Limb (tissue), 2 donors: ENCODE data around the gene BCL11B.
A peak's percentile ranks its signal among the peaks of the same experiment; 100 is the strongest.

Experiments
- DNase-seq, 2 donors: peaks; one replicate each; pipeline ENCODE4 v3.0.0-alpha.2; 2016; ENCODE audit errors: extremely low spot score in 2 of 2

Gene BCL11B

DNA sequence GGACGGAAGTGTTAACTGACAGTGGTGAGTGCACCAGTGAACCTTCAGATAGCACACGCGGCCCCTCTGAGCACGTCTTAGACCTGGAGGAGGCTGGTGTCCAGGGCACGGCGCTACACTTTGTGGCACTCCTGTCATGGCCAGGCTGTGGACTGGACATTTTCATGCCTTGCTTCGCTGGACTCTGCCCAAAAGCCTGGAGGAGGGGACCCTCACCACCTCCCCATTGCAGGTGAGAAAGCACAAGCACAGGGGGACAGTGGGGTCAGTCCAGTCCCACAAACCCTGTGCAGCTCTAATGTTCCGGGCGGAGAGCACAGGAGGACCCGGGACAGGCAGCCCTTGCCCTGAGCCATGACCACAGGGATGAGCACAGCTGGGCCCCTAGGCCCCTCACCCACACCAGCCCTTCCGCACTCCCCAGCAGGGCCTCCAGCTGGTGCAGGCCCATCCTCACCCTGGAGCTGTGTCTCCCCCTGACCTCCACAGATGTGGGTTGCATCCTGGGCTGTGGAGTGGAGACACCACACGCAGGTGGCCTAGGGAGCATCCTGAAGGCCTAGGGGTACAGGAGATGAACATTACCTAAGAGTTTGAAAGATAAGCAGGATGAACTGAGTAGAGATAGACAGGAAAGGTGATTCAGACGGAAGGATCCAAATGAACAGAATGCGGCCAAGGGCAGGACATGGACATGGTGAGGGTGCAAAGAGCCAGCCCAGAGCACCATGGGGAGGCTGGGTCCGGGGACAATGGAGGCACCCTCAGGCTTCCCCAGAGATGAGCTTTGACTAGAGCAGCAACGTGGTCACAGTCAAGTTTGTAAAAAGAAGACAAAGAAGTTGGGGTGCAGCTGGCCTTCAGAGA, 132.8 kb downstream of the BCL11B start:
- peak in 1 of 2 donors; percentile 19 for DNase-seq

GRCh38 chr14:99137913-99138571, 134.0 kb downstream of the BCL11B start:
- peak in 1 of 2 donors; percentile 19 for DNase-seq

DNA sequence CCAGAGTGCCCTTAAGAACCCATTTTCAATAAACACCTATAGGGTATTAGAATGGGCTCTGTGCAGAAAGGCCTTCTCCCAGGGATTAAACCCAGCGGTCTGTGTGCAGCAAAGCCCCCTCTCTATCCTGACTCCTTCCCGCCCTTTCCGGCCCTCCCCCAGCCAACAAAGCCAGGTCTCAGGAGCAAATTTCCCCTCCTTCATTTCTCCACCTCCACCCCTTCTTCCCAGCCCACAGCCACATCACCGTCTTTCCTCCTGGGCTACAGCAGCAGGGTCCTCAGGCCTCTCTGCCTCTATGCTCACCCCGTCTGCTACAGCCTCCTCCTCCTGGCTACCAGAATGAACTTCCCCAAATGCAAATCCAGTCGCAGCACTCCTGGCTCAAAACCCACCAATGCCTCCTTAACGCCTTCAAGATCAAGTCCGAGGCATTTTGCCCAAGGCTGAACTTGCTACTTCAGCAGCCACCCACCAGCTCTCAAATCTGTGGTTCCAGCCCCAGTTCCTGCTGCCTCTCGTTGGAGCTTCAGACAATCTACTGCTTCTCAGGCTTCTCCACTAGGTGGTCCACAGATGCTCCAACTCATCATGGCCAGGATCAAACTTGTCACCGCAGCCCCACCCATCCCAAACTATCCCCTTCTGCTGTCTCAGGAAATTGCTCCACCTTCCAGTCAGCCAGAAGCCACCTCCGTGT, 134.8 kb downstream of the BCL11B start:
- DNase-seq: peak in 1 of 2 donors; percentile 22

DNA sequence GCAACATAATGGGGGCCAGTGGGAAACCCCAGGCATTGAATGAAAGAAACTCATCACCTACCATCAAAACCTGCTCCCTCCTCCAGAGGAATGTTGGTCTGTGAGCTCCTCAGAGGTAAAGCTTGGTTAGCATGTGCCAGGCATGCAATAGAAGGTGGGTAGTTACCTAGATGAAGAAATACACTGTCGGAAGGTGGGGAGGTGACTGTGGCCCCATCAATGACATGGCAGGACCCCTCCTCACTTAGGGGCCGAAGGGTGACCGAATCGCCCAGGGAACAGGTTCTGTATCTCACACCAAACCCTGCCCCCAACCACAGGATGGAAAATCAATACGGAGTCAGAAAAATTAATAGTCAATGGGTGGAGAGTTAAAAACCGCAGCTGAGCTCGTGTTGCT, 135.6 kb downstream of the BCL11B start:
- DNase-seq: no peak

GRCh38 chr14:99136047-99136400, 136.0 kb downstream of the BCL11B start:
- DNase-seq: peak in 1 of 2 donors; percentile 20

- peak in 1 of 2 donors; percentile 3 for DNase-seq
These were observed 137.4 kb downstream of the BCL11B start for GRCh38 chr14:99134516-99135046.

GRCh38 chr14:99133636-99134515, 138.1 kb downstream of the BCL11B start:
- peak in 1 of 2 donors; percentile 44 for DNase-seq

- peak in 1 of 2 donors; percentile 24 for DNase-seq
These were observed 139.0 kb downstream of the BCL11B start for GRCh38 chr14:99132821-99133635.

- DNase-seq: peak in 1 of 2 donors; percentile 22
These were observed 140.2 kb downstream of the BCL11B start for GRCh38 chr14:99131632-99132271.

DNA sequence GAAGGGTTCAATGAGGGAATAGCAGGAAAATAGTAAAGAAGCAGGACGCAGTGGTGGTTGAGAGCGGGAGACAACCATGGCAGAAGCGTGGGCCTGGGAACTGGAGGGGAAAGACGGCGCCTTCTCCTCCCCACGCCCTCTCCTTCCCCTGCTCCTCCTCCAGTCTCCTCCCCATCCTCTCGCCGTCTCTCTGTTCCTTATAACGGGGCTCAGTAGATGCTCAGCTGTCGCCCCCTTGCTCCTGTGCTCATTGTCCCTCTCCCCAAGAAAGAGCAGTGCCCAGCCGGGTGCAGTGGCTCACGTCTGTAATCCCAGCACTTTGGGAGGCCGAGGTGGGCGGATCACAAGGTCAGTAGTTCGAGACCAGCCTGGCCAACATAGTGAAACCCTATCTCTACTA, 142.0 kb downstream of the BCL11B start:
- DNase-seq: peak in 1 of 2 donors; percentile 11

- DNase-seq: peak in 1 of 2 donors; percentile 20
These were observed 142.7 kb downstream of the BCL11B start for GRCh38 chr14:99129211-99129696.

DNA sequence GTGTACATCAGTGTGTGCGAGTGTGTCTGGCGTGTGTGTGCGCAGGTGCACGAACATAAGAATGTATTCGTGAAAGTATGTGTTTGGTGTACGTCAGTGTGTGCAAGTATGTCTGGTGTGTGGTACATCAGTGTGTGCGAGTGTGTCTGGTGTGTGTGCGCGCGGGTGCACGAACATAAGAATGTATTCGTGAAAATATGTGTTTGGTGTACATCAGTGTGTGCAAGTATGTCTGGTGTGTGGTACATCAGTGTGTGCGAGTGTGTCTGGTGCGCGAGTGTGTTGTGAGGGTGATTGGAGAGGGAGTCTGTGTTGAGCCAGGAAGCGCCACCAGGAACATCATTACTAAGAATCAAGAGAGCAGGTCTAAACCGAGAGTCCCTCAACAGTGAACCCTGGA, 143.8 kb downstream of the BCL11B start:
- peak in 1 of 2 donors; percentile 8 for DNase-seq

DNA sequence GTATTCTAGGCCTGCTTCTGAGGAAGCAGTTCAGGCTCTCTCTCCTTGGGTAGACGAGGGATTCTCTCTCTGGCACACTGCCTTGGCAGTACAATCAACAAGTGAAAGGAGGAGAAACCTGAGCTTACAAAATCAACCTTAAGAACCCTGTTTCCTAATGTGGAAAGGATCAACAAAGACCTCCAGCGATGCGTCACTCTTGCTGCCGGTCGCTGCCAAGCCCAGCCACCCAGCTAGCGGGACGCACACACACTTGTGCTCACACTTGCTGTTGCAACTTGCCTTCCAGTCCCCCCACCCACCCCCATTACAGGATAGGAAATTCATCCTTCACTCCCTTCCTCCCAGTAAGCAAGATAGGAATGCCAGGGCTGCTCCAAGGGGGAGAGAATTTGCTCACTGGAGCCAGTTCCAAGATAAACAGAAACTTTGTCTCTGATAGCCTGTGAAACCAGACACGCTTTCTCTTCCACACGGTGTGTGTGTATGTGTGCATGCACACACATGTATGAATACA, 144.3 kb downstream of the BCL11B start:
- no peak for DNase-seq

DNA sequence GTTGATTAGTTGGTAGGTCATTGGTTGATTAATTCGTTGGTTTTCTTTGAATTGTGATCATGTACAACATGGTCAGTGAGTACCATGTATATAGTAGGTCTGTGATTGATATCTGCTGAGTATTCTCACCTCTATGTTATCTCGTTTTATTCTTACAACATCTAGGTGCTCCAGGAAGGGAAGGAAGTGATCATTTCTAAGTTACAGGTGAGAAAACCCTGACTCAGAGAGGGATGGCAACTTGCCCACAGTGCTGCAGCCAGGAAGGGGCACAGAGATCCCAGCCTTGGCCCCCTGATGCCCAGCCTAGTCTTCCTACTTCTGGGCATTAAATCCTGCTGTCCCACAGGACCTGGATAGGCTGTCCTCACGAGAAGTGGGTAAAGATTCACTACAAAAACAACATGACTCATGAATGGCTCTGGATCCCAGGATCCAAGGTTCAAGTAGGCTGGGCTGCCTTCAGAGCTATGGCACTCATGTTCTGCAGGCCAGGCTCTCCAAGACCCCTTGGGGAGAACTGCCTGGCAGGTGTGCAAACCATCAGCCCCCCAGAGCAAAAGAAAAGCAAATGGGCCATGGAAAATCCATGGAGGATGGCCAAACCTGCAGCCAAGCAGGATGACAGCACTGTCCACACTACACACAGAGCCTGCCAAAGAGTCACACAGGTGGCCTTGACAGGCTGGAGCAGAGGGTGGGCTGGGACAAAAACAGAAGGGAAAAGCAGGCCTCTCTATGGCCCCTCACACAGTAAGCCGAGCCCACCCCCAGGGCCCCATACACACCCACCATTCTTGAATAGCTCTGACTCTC, 146.2 kb downstream of the BCL11B start:
- DNase-seq: no peak

- DNase-seq: no peak
These were observed 146.9 kb downstream of the BCL11B start for GRCh38 chr14:99125113-99125512.

DNA sequence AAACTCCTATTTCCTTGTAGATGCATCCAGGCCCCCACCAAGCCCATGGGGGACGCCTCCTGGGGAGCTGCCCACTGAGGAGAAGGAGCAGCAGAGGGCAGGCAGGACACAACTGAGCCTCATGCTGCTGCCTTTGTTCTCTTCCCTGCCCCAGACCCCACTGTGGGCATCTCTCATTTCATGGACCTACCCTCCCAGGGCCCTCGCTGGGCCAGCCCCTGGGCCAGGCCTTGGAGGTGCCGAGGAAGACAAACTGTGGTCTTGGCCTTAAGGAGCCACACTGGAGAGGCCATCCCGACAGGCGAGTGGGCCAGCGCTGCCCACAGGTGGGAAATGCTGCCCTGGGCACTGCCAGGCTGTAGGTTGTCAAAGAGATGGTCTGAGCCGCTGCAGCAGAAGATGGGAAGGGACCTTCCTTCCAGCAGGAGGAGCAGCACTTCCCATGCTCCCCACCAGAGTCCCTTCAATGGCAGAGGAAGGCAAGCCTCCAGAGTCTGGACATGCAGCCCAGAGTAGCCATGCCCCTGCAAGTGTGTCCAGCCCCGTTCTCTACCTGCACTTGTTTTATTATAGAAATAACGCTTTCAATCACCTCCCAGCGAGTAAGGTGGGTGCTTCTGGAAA, 147.4 kb downstream of the BCL11B start:
- no peak for DNase-seq

DNA sequence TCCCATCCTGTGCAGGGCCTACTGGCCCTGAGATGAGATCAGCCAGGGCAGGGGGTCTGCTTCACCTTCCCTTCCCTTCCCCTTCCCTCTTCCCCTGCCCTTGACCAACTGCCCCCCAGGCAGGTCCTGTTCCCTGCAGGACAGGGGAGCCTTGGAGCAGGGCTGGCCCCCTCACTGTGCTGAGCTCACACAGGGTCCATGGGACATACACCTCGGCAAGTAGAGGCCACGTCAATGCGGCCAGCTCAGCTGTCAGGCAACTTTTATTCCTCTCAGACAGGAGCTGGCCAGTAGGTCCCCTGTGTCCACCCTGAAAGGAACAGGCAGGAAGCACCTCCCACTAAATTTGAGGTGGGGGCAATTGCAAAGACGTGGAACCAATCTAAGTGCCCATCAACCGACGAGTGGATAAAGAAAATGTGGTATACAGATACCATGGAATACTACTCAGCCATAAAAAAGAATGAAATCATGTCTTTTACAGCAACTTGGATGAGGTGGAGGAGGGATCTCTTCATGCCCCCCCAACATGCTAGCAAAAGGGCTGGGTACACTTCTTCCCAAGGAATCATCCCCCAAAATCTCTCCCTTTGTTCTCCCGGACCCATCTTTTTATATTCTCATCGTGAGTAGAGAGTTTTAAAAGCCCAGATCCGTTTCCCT, 148.7 kb downstream of the BCL11B start:
- DNase-seq: no peak
